HEK293 (cell line): ENCODE measurements around the gene UCMA.

Source experiments
- INSM2 ChIP-seq: fragments of 450-650 bp; formaldehyde crosslinking; IDR thresholded peaks from 2 replicates; pipeline ENCODE4 v1.5.1; 2016; ENCODE audit warnings: missing biosample characterization, missing genetic modification characterization
- ZNF423 ChIP-seq: fragments of 450-650 bp; formaldehyde crosslinking; IDR thresholded peaks from 2 replicates; pipeline ENCODE4 v1.5.1; 2016; ENCODE audit warnings: missing biosample characterization, missing genetic modification characterization
- TF ChIP-seq, protein P1 (sequence below): fragments of 450-650 bp; formaldehyde crosslinking; IDR thresholded peaks from 2 replicates; pipeline ENCODE4 v1.5.1; 2016; ENCODE audit warnings: missing biosample characterization, missing genetic modification characterization

DNA sequence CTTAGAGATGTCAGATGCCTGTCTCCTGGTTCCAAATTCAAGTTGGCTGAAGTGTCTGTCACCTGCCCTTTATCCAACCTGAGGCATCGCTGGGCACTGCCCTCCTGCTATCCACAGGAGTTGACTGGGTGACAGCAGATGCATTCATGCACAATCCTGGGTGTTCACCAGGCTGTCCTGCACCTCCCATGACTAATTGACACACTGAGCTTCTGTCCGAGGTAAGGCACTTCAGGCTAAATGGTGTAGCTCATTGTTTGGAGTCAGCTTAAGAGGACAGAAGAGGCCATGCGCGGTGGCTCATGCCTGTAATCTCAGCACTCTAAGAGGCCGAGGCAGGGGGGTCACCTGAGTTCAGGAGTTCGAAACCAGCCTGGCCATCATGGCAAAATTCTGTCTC lies 2.4 kb downstream of the UCMA start:
- no peak for TF ChIP-seq ZNF423 (tag by site-specific recombination)
- no peak for TF ChIP-seq INSM2
- TF ChIP-seq, protein P1, sequence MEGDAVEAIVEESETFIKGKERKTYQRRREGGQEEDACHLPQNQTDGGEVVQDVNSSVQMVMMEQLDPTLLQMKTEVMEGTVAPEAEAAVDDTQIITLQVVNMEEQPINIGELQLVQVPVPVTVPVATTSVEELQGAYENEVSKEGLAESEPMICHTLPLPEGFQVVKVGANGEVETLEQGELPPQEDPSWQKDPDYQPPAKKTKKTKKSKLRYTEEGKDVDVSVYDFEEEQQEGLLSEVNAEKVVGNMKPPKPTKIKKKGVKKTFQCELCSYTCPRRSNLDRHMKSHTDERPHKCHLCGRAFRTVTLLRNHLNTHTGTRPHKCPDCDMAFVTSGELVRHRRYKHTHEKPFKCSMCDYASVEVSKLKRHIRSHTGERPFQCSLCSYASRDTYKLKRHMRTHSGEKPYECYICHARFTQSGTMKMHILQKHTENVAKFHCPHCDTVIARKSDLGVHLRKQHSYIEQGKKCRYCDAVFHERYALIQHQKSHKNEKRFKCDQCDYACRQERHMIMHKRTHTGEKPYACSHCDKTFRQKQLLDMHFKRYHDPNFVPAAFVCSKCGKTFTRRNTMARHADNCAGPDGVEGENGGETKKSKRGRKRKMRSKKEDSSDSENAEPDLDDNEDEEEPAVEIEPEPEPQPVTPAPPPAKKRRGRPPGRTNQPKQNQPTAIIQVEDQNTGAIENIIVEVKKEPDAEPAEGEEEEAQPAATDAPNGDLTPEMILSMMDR (tag by site-specific recombination), result no peak
